DLD1 (cell line): ENCODE data around the gene TRA2B.
"Not testable (repeated sequence)": the region's sequence is repeated elsewhere in the genome, so short reads cannot be mapped to it uniquely, and the experiment has no call there.

Experiments used
- in situ Hi-C: cut with HindIII; loops from 2 replicates; pipeline ENCODE4 v1.10.0; 2017; ENCODE audit warnings: low sequenced_read_pairs

The TRA2B gene

DNA sequence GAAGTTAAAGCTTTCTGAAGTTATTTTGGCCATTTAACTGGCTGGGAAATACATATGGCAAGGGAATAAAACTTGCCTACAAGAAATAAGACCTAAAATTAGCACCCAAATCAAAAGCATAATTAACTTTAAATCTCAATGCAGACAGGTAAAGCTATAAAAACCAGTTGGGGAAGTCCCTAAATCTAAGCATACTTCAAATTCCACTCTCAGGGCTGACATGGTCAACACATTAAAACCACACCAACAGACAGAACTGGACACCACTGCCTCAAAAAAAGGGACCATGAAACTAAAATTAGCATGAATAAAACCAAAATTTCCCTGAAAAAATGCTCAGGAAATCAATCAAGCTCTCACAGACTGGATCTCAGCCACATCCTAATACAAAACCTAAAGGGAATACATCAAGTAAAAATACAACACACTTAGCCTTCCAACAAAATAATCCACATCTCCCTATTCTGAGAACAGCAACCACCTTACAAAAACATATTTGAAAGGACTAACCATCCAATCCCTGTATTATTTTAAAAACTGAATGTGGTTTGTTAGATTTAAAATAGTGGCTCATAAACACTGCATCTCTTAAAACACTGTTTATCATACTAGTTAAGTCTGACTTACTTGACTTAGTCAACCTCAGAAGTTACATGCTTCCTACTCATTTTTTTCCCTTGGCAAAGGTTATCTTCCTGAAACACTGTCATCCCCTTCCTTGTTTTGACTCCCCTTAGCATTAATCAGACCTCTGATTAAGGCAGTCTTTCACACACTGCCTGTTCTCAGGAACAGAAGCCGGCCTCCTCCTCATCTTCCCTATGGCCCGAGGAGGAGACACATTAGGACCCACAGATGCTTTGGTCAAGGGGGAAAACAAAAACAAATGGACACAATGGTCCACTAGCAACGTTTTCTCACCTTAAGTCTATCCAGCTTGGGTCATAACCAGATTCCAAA, 8.3 kb downstream of the TRA2B start:
- in situ Hi-C loops = no loop called here

- in situ Hi-C loops = no loop called here
These were observed 9.3 kb downstream of the TRA2B start for GRCh38 chr3:185928496-185928895.

DNA sequence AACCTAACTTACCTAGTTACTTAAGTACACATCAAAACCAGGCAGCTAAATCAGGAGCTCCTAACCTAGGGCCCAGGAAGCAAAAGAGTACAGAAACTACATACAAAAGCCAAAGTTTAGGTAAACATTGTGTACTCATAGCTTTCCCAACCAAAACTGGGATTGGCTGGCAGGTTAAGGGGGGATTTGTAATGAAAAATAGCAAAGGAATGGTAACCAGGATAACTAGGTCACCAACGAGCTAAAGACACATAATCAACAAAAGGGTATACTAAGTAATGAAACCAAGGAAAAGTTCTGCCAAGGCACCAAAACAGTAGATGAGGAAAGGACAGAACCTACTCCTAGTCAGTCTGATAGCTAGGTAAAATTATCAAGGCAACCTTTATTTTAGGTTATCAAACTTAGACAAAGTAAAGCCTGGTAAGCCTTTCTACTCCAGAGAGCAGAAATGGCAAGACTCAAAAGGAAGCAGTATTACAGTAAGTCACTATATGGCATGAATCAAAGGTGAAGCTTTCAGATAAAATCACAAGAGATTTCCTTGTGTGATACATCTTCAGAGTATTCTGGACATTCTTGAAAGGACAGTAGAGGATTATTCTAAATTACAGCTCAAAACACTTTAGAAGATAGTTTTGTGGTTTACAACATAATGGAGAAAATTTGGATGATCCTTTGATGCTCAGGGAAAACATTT, 10.2 kb downstream of the TRA2B start:
- in situ Hi-C loops = no loop called here

GRCh38 chr3:185926445-185926844, 11.4 kb downstream of the TRA2B start:
- in situ Hi-C loops = no loop called here

GRCh38 chr3:185925353-185925752, 12.5 kb downstream of the TRA2B start:
- in situ Hi-C loops = no loop called here

GRCh38 chr3:185924375-185924774, 13.4 kb downstream of the TRA2B start:
- in situ Hi-C loops = no loop called here

GRCh38 chr3:185920184-185920583, 17.6 kb downstream of the TRA2B start:
- in situ Hi-C loops = no loop called here

DNA sequence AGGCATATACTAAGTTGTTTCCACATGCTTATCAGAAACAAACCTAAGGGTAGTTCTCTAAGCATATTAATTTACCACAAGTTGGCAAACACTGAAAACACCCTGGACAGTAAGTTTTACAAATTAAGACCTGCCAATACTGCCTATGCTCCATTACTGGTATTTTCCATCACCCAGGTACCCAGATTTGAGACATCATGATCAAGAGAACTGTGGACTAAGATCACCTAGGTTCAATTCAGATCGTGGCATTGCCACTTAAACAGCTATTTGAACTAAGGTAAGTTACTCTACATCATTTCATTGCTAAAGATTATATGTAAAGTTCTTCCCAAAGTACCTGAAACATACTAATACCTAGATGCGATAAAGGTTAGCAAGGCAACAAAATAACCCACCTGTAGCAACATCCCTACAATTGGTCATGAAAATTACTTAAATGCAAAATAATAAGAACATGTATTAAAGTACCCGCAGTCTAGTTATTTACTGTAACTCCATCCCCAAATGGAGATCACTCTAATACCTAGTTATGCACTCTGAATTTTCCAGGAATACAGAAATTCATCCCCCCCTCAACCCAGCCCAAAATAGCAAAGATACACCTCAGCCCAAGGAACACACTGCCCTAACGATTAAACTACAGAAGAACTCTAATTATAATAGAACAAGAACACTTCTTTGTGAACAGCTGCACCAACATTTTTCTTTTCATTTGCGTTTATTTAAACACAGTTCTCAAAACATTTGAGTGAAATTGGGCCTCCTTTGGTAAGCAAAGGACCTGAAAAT, 21.6 kb downstream of the TRA2B start:
- in situ Hi-C loops = no loop called here

- in situ Hi-C loops = no loop called here
These were observed 22.2 kb downstream of the TRA2B start for GRCh38 chr3:185915642-185916041.

GRCh38 chr3:185914911-185915629, 22.7 kb downstream of the TRA2B start:
- in situ Hi-C loops = no loop called here

DNA sequence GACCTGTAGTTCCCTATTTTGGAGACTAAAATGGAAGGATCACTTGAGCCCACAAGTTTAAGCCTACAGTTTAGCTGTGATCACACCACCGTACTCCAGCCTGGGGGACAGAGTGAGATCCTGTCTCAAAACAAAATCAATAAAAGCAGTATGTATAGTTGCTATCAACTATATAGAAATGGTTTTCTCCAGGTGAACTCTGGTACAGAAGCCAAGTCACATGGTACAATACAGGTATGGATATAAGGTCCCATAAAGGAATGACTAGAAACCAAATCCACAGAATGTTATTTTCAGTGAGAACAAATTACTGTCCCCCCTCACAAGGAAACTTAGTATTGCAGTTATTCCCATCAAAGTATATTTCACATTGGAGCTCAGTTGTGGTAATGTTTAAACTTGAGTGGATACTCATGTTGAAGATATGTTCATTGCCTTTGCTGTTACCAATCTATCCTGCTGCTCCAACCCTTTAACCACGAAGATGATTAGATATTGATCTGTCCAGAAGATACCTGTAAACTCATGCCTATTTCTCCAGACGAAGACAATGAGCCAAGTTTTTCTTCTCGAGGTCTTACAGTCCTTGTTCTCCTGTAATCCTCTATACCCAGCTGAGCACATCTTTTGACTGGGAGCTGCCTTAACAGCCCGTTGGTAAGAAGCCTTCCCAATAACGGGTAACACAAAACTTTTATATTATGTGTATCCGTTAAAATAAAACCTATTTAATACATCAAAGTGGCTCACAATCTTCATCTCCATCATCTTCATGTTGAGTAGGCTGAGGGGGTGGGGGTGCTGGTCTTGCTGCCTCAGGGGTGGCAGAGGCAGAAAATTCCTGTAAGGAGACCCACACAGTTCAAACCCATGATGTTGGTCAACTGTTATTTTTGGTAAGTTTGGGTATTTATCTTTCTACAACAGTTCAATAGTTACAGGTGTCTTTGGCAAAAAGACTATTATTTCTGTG, 24.6 kb downstream of the TRA2B start:
- in situ Hi-C loops = no loop called here

GRCh38 chr3:185912512-185912911, 25.3 kb downstream of the TRA2B start:
- in situ Hi-C loops = no loop called here

GRCh38 chr3:185911076-185911448, 26.8 kb downstream of the TRA2B start:
- in situ Hi-C loops = not testable (repeated sequence)

DNA sequence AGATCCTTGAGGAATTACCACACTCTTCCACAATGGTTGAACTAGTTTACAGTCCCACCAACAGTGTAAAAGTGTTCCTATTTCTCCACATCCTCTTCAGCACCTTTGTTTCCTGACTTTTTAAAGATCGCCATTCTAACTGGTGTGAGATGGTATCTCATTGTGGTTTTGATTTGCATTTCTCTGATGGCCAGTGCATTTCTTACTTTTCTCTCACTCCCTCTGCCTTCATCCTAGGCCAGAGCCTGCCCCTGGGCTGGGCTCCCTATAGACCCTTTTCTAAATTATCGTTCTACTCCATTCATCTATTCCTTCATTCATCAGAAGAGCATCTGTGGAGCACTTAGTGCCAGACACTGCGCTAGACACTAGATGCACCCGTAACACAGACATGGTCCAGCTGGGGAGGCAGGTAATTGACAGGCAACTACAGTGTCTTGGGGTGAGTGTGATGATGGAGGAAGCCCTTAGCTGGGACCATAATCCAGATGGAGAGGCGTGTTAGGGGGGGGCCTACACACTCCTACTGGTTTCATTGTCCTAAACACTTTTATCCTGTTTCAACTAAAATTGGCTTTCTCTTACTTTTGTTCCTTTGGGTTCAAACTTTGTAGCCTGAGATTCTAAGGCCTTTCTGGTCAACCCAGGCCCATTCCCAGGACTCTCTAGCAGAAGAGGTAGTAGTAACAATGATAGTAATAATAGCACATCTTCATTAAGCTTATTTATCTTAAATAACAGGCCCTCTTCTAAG, 27.3 kb downstream of the TRA2B start:
- in situ Hi-C loops = not testable (repeated sequence)

GRCh38 chr3:185909913-185910312, 27.9 kb downstream of the TRA2B start:
- in situ Hi-C loops = not testable (repeated sequence)

DNA sequence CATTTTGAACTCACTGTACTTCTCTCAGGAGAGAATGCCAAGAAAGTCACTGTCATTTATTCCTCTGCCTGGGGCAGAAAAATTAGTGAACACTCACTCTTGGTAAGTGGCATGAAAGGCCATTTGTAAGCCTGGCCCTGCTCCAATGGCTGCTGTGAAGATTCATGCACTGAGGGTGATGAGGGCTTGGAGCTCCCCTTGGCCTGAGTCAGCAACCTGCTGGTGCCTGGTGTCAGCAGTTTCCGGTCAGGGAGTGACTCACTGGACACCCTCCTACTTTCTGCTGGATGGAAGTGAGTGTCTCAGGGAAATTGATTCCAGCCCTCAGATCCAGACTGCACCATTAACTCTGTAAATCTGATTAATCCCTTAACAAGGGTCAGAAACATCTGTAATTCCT, 37.6 kb downstream of the TRA2B start:
- in situ Hi-C loops = no loop called here

- in situ Hi-C loops = no loop called here
These were observed 41.2 kb downstream of the TRA2B start for GRCh38 chr3:185896636-185897035.

GRCh38 chr3:185887066-185887465, 50.7 kb downstream of the TRA2B start:
- in situ Hi-C loops = no loop called here

DNA sequence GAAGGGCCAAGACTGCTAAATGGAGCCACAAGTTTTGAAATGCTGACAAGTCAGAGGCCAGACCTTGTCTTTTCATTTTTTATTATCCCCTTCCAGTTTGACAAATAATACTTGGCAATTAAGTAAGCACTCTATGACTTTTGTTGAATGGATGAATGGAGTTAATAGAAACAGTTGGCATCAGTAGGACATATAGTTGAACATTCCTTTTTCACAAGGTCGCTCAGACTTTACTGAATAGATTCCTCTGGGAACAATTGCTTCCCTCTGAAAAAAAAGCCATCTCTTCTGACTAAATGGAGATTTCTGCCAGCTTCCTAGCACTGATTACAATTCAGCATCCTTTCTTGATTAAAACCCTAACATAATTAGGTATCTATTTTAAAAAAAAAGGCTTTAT, 53.2 kb downstream of the TRA2B start:
- in situ Hi-C loops = no loop called here
